C4-2B (cell line): Measurements from ENCODE around the gene PRM3.

Experiments used
- ZFX ChIP-seq: fragments of 450-650 bp; IDR thresholded peaks from 2 replicates; pipeline ENCODE4 v1.6.1; 2017
- TF ChIP-seq, protein P1 (sequence below): fragments of 450-650 bp; conservative IDR thresholded peaks from 2 replicates; pipeline ENCODE4 v1.5.1; 2017; ENCODE audit warnings: mild to moderate bottlenecking

DNA sequence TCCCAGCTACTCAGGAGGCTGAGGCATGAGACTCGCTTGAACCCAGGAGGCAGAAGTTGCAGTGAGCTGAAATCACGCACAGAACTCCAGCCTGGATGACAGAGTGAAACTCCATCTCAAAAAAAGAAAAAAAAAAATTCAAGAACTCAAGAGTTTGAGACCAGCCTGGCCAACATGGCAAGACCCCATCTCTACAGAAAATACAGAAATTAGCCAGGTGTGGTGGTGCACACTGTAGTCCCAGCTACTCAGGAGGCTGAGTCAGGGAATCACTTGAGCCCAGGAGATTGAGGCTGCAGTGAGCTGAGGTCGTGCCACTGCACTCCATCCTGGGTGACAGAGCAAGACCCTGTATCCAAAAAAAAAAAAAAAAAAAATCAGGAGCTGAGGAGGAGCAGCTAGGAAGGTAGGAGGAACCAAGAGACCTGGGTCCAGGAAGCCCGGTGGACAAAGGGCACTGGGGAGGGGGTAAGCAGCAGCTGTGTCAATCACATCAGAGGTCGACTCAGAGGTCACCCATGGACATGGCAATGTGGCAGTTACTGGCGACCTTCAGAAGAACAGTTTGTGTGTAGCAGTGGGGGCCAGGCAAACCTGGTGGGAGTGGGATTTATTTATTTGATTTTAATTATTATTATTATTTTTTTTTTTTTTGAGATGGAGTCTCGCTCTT lies 18.8 kb upstream of the PRM3 start:
- TF ChIP-seq, protein P1, sequence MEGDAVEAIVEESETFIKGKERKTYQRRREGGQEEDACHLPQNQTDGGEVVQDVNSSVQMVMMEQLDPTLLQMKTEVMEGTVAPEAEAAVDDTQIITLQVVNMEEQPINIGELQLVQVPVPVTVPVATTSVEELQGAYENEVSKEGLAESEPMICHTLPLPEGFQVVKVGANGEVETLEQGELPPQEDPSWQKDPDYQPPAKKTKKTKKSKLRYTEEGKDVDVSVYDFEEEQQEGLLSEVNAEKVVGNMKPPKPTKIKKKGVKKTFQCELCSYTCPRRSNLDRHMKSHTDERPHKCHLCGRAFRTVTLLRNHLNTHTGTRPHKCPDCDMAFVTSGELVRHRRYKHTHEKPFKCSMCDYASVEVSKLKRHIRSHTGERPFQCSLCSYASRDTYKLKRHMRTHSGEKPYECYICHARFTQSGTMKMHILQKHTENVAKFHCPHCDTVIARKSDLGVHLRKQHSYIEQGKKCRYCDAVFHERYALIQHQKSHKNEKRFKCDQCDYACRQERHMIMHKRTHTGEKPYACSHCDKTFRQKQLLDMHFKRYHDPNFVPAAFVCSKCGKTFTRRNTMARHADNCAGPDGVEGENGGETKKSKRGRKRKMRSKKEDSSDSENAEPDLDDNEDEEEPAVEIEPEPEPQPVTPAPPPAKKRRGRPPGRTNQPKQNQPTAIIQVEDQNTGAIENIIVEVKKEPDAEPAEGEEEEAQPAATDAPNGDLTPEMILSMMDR: no peak
- TF ChIP-seq ZFX: no peak
